Neural cell (in vitro differentiated cells): ENCODE measurements around the gene TBC1D25. TPM values are rescaled to one million over a fixed set of nuclear protein-coding genes. Genes with fewer than 3 reads are reported as not detected.
"Not testable (repeated sequence)": the region's sequence is repeated elsewhere in the genome, so short reads cannot be mapped to it uniquely, and the experiment has no call there.

ENCODE experiments used
- H2AFZ ChIP-seq: fragments of 200-600, 300-800 bp; sonication (generic), shearing (Covaris generic); 2 replicates; pipeline ENCODE4 v1.6.0; 2014; ENCODE audit warnings: low read depth, mild to moderate bottlenecking, antibody characterized with exemption, low read length, moderate library complexity
- H3F3A ChIP-seq: fragments of 200-600 bp; shearing (Covaris generic); 2 replicates; pipeline ENCODE4 v1.6.1; 2016; ENCODE audit warnings: mild to moderate bottlenecking, moderate library complexity, mixed read lengths, antibody characterized with exemption, low read length; ENCODE audit not compliant: insufficient read depth, poor library complexity, severe bottlenecking
- H3K27ac ChIP-seq: fragments of 200-600, 300-800 bp; sonication (generic), shearing (Covaris generic); 2 replicates; pipeline ENCODE4 v1.5.1; 2014; ENCODE audit warnings: mild to moderate bottlenecking, low read length, moderate library complexity
- H3K27me3 ChIP-seq: fragments of 300-800, 200-600 bp; sonication (generic), shearing (Covaris generic); 2 replicates; pipeline ENCODE4 v1.6.0; 2014; ENCODE audit warnings: mild to moderate bottlenecking, low read depth, low read length, moderate library complexity; ENCODE audit not compliant: insufficient read depth
- H3K36me3 ChIP-seq: fragments of 300-800, 200-600 bp; sonication (generic), shearing (Covaris generic); 2 replicates; pipeline ENCODE4 v1.5.1; 2014; ENCODE audit warnings: mild to moderate bottlenecking, antibody characterized with exemption, low read length, moderate library complexity; ENCODE audit not compliant: insufficient read depth
- H3K4me2 ChIP-seq: fragments of 300-800, 200-600 bp; sonication (generic), shearing (Covaris generic); 2 replicates; pipeline ENCODE4 v1.6.0; 2014; ENCODE audit warnings: mild to moderate bottlenecking, low read length
- H3K4me3 ChIP-seq: fragments of 300-800, 200-600 bp; sonication (generic), shearing (Covaris generic); 2 replicates; pipeline ENCODE4 v1.5.1; 2014; ENCODE audit warnings: mild to moderate bottlenecking, low read length, moderate library complexity
- H3K79me2 ChIP-seq: fragments of 200-600 bp; shearing (Covaris generic); replicated peaks from 2 replicates; pipeline ENCODE4 v1.6.0; 2014; ENCODE audit warnings: mild to moderate bottlenecking, low read length, moderate library complexity; ENCODE audit not compliant: insufficient read depth
- H3K9ac ChIP-seq: fragments of 300-800, 200-600 bp; sonication (generic), shearing (Covaris generic); 2 replicates; pipeline ENCODE4 v1.6.1; 2016; ENCODE audit warnings: mild to moderate bottlenecking, low read length, mixed read lengths
- H3K9me2 ChIP-seq: fragments of 200-600 bp; shearing (Covaris generic); 2 replicates; pipeline ENCODE4 v1.6.1; 2016; ENCODE audit warnings: mild to moderate bottlenecking, low read length, mixed read lengths; ENCODE audit not compliant: insufficient read depth
- H3K9me3 ChIP-seq: fragments of 200-600, 300-800 bp; sonication (generic), shearing (Covaris generic); 2 replicates; pipeline ENCODE4 v1.6.1; 2016; ENCODE audit warnings: mild to moderate bottlenecking, mixed run types, low read length, moderate library complexity, mixed read lengths
- H4K20me1 ChIP-seq: fragments of 200-600 bp; shearing (Covaris generic); 2 replicates; pipeline ENCODE4 v1.6.1; 2016; ENCODE audit warnings: mild to moderate bottlenecking, mixed run types; ENCODE audit not compliant: insufficient read depth
- CTCF ChIP-seq: fragments of 450-650 bp; IDR thresholded peaks from 2 replicates; pipeline ENCODE4 v1.5.1; 2014; ENCODE audit warnings: antibody characterized with exemption, mild to moderate bottlenecking, moderate library complexity; ENCODE audit not compliant: poor library complexity, severe bottlenecking
- EP300 ChIP-seq: fragments of 450-650 bp; conservative IDR thresholded peaks from 2 replicates; pipeline ENCODE4 v1.6.1; 2014; ENCODE audit warnings: antibody characterized with exemption, mild to moderate bottlenecking, moderate library complexity; ENCODE audit not compliant: poor library complexity, severe bottlenecking
- EZH2 ChIP-seq: fragments of 200-600, 300-800 bp; shearing (Covaris generic), sonication (generic); IDR thresholded peaks from 2 replicates; pipeline ENCODE4 v1.6.1; 2014; ENCODE audit warnings: antibody characterized with exemption, low read length, borderline replicate concordance, mild to moderate bottlenecking; ENCODE audit not compliant: insufficient read depth, poor library complexity, severe bottlenecking
- MXI1 ChIP-seq: fragments of 450-650 bp; conservative IDR thresholded peaks from 2 replicates; pipeline ENCODE4 v1.6.1; 2014; ENCODE audit warnings: antibody characterized with exemption, mild to moderate bottlenecking; ENCODE audit not compliant: poor library complexity, severe bottlenecking
- POLR2AphosphoS5 ChIP-seq: IDR thresholded peaks from 2 replicates; pipeline ENCODE4 v1.6.1; 2012
- RAD21 ChIP-seq: fragments of 450-650 bp; conservative IDR thresholded peaks from 2 replicates; pipeline ENCODE4 v1.6.1; 2014; ENCODE audit warnings: antibody characterized with exemption, mild to moderate bottlenecking, moderate library complexity
- REST ChIP-seq: IDR thresholded peaks from 2 replicates; pipeline ENCODE4 v1.6.1; 2012; ENCODE audit warnings: borderline replicate concordance
- SMC3 ChIP-seq: fragments of 450-650 bp; conservative IDR thresholded peaks from 2 replicates; pipeline ENCODE4 v1.6.1; 2014; ENCODE audit warnings: antibody characterized with exemption, mild to moderate bottlenecking, moderate library complexity; ENCODE audit not compliant: poor library complexity
- TAF1 ChIP-seq: IDR thresholded peaks from 2 replicates; pipeline ENCODE4 v1.6.1; 2012; ENCODE audit warnings: low read depth
- polyA plus RNA-seq: library from polyadenylated mRNA; depleted of rRNA; stranded (reverse); fragments of >200 nt; gene quantifications from 2 replicates; pipeline ENCODE4 v1.2.3, GENCODE V29; 2014

The TBC1D25 gene
- polyA plus RNA-seq, 1 donor from 2014 or later, result 4.5 TPM

- Histone ChIP-seq H3F3A (no peaks in the 10 kb centered on the region), H3K4me3 (no peak overlapping the region), H2AFZ (no peak overlapping the region), H3K36me3 (no peaks in the 10 kb centered on the region), H3K9me2 (no peaks in the 10 kb centered on the region), H4K20me1 (no peaks in the 10 kb centered on the region), H3K9ac (no peak overlapping the region), H3K9me3 (no peaks in the 10 kb centered on the region), H3K4me2 (no peak overlapping the region), H3K79me2 (no peaks in the 10 kb centered on the region), H3K27me3 (no peaks in the 10 kb centered on the region), H3K27ac (no peak overlapping the region)
- TF ChIP-seq EP300, result no peak
- no peak for TF ChIP-seq MXI1
- no peak for TF ChIP-seq RAD21
- no peak for TF ChIP-seq SMC3
- TF ChIP-seq TAF1, result no peak
- TF ChIP-seq REST, result no peak
- no peak for TF ChIP-seq EZH2
- no peak for TF ChIP-seq CTCF
- TF ChIP-seq POLR2AphosphoS5, result no peak
Observed at GRCh38 chrX:48516285-48516684, 23.2 kb upstream of the TBC1D25 start.

- no peak for TF ChIP-seq TAF1
- TF ChIP-seq EP300, result no peak
- no peak for TF ChIP-seq SMC3
- no peak for TF ChIP-seq REST
- TF ChIP-seq POLR2AphosphoS5, result no peak
- TF ChIP-seq CTCF, result no peak
- no peak for TF ChIP-seq RAD21
- TF ChIP-seq MXI1, result no peak
- no peak for TF ChIP-seq EZH2
Observed at GRCh38 chrX:48516987-48517386, 22.5 kb upstream of the TBC1D25 start.

GRCh38 chrX:48519481-48519880 is 20.0 kb upstream of the TBC1D25 start:
- not testable (repeated sequence) for H3K4me3 ChIP-seq, H2AFZ ChIP-seq

More at GRCh38 chrX:48516987-48517386, 22.5 kb upstream of the TBC1D25 start:
- no peaks in the 10 kb centered on the region for H3K79me2 ChIP-seq
- no peaks in the 10 kb centered on the region for H3K9me3 ChIP-seq
- no peaks in the 10 kb centered on the region for H3K27me3 ChIP-seq
- no peaks in the 10 kb centered on the region for H3F3A ChIP-seq
- H3K36me3 ChIP-seq, result no peaks in the 10 kb centered on the region
- H3K27ac ChIP-seq, result no peak overlapping the region
- H3K4me3 ChIP-seq, result no peak overlapping the region
- no peak overlapping the region for H3K9ac ChIP-seq
- no peak overlapping the region for H2AFZ ChIP-seq
- no peak overlapping the region for H3K4me2 ChIP-seq
- no peaks in the 10 kb centered on the region for H3K9me2 ChIP-seq
- H4K20me1 ChIP-seq, result no peaks in the 10 kb centered on the region

More at GRCh38 chrX:48519481-48519880, 20.0 kb upstream of the TBC1D25 start:
- not testable (repeated sequence) for H3K9me2 ChIP-seq, H3F3A ChIP-seq, H3K4me2 ChIP-seq, H4K20me1 ChIP-seq, H3K36me3 ChIP-seq, H3K9ac ChIP-seq, H3K9me3 ChIP-seq, H3K27ac ChIP-seq, H3K79me2 ChIP-seq, H3K27me3 ChIP-seq
